ENCODE data around the gene ARFGEF3. TPM values are rescaled to one million over a fixed set of nuclear protein-coding genes. Genes with fewer than 3 reads are reported as not detected.

ARFGEF3 gene
- total RNA-seq, 1 experiment from 2014 or later = 7.8 TPM

DNA sequence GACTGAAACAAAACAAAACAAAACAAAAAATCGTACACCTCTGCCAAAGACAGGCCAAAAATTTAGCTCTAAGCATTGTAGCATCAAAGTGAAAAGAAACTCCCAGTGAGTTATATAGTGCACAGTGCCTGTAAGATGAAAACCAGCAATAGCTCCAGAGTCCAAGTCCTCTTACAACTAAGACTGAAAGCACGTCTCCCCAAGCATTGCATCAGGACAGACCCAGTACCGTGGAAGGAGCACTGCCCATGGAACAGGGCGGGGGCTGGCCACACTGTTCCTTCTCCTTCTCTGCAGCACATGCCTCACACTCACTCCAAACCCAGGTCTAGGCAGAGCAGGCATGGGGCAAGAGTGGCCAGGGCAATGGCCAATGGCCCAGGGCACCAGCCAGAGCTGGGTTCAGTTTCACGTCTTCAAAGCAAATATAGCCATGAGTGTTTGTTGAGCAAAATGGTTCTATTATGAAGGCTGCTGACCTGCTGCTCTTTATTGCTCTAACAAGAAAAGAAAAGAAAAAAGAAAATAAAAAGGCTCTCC is 128.8 kb downstream of the ARFGEF3 start:
- TF ChIP-seq EZH2 (IDR thresholded peaks at IDR 0.05; ENCODE audit: low read length, unreplicated experiment) (no peak), EZH2phosphoT487 (IDR thresholded peaks at IDR 0.05; ENCODE audit: borderline replicate concordance, low read length) (no peak)
- TF ChIP-seq, protein P1, sequence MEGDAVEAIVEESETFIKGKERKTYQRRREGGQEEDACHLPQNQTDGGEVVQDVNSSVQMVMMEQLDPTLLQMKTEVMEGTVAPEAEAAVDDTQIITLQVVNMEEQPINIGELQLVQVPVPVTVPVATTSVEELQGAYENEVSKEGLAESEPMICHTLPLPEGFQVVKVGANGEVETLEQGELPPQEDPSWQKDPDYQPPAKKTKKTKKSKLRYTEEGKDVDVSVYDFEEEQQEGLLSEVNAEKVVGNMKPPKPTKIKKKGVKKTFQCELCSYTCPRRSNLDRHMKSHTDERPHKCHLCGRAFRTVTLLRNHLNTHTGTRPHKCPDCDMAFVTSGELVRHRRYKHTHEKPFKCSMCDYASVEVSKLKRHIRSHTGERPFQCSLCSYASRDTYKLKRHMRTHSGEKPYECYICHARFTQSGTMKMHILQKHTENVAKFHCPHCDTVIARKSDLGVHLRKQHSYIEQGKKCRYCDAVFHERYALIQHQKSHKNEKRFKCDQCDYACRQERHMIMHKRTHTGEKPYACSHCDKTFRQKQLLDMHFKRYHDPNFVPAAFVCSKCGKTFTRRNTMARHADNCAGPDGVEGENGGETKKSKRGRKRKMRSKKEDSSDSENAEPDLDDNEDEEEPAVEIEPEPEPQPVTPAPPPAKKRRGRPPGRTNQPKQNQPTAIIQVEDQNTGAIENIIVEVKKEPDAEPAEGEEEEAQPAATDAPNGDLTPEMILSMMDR (conservative IDR thresholded peaks at IDR 0.05; ENCODE audit: low read depth, low read length) = no peak
- Histone ChIP-seq H3K9ac (ENCODE audit: low read length) (no peak overlapping the region), H3K79me2 (ENCODE audit: low read length) (no peaks in the 10 kb centered on the region), H3K9me2 (replicated peaks; ENCODE audit: low read length) (no peaks in the 10 kb centered on the region), H3K27me3 (ENCODE audit: low read length) (no peaks in the 10 kb centered on the region), H2AFZ (ENCODE audit: low read length) (no peak overlapping the region), H3K27ac (ENCODE audit: low read length) (no peak overlapping the region), H3K36me3 (ENCODE audit: low read depth, low read length) (no peaks in the 10 kb centered on the region; the same call in 1 of the 2 replicates), H3K4me1 (ENCODE audit: insufficient read depth, low read length) (peaks cover 11% of the 10 kb centered on the region), H3F3A (ENCODE audit: low read length, unreplicated experiment) (no peaks in the 10 kb centered on the region), H3K4me2 (ENCODE audit: low read length) (no peak overlapping the region), H4K20me1 (ENCODE audit: low read length) (no peaks in the 10 kb centered on the region), H3K4me3 (ENCODE audit: low read length) (no peak overlapping the region), H3K9me3 (ENCODE audit: low read length) (no peaks in the 10 kb centered on the region)
- POLR2A ChIA-PET (ENCODE audit: unreplicated experiment) = no interaction called here
- CTCF ChIA-PET = no interaction called here
- ATAC-seq (no peak), DNase-seq (no peak)
- no TSS peak for BruUV-seq (replicated peaks)
- intact Hi-C loops (cut with micrococcal nuclease) = loop anchor here (10.0 kb wide), 1 partner anchor 286 kb away; no protein-coding TSS in a partner anchor

GRCh38 chr6:138291036-138291848 is 129.5 kb downstream of the ARFGEF3 start:
- H3K79me2 ChIP-seq (ENCODE audit: low read length) = no peaks in the 10 kb centered on the region
- ChIA-PET POLR2A (ENCODE audit: unreplicated experiment) (no interaction called here), CTCF (no interaction called here)
- TF ChIP-seq EZH2 (IDR thresholded peaks at IDR 0.05; ENCODE audit: low read length, unreplicated experiment) (no peak), EZH2phosphoT487 (IDR thresholded peaks at IDR 0.05; ENCODE audit: borderline replicate concordance, low read length) (no peak)
- TF ChIP-seq, protein P1 (conservative IDR thresholded peaks at IDR 0.05; ENCODE audit: low read depth, low read length) = no peak
- H3K9me2 ChIP-seq (replicated peaks; ENCODE audit: low read length) = no peaks in the 10 kb centered on the region
- no peaks in the 10 kb centered on the region; the same call in 1 of the 2 replicates for H3K36me3 ChIP-seq (ENCODE audit: low read depth, low read length)
- H3K9ac ChIP-seq (ENCODE audit: low read length) = no peak overlapping the region
- H3K4me1 ChIP-seq (ENCODE audit: insufficient read depth, low read length) = peaks cover 11% of the 10 kb centered on the region
- no peak overlapping the region for H3K4me3 ChIP-seq (ENCODE audit: low read length)
- intact Hi-C loops (cut with micrococcal nuclease) = loop anchor here (10.0 kb wide), 1 partner anchor 286 kb away; no protein-coding TSS in a partner anchor
- no peaks in the 10 kb centered on the region for H3F3A ChIP-seq (ENCODE audit: low read length, unreplicated experiment)
- BruUV-seq (replicated peaks) = no TSS peak
- H2AFZ ChIP-seq (ENCODE audit: low read length) = no peak overlapping the region
- DNase-seq (no peak), ATAC-seq (no peak)
- no peak overlapping the region for H3K4me2 ChIP-seq (ENCODE audit: low read length)
- H4K20me1 ChIP-seq (ENCODE audit: low read length) = no peaks in the 10 kb centered on the region
- H3K27me3 ChIP-seq (ENCODE audit: low read length) = no peaks in the 10 kb centered on the region
- no peaks in the 10 kb centered on the region for H3K9me3 ChIP-seq (ENCODE audit: low read length)
- no peak overlapping the region for H3K27ac ChIP-seq (ENCODE audit: low read length)

DNA sequence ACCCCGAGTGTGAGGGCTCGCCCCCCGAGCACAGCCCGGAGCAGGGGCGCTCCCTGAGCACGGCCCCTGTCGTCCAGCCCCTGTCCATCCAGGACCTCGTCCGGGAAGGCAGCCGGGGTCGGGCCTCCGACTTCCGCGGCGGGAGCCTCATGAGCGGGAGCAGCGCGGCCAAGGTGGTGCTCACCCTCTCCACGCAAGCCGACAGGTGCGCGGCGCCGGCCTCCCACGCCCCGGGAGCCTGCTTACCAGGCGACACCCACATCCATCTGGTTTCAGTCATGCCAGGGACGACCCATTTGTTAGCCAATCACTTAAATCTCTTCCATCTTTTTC is 130.1 kb downstream of the ARFGEF3 start:
- no peaks in the 10 kb centered on the region for H3K9me3 ChIP-seq (ENCODE audit: low read length)
- H3K27ac ChIP-seq (ENCODE audit: low read length) = no peak overlapping the region
- no peak overlapping the region for H3K4me3 ChIP-seq (ENCODE audit: low read length)
- H3K4me2 ChIP-seq (ENCODE audit: low read length) = no peak overlapping the region
- CTCF ChIA-PET = no interaction called here
- no TSS peak for BruUV-seq (replicated peaks)
- no peaks in the 10 kb centered on the region; the same call in 1 of the 2 replicates for H3K36me3 ChIP-seq (ENCODE audit: low read depth, low read length)
- POLR2A ChIA-PET (ENCODE audit: unreplicated experiment) = no interaction called here
- no peak overlapping the region for H3K9ac ChIP-seq (ENCODE audit: low read length)
- ATAC-seq (no peak), DNase-seq (no peak)
- no peaks in the 10 kb centered on the region for H3K79me2 ChIP-seq (ENCODE audit: low read length)
- no peaks in the 10 kb centered on the region for H4K20me1 ChIP-seq (ENCODE audit: low read length)
- no peak overlapping the region for H2AFZ ChIP-seq (ENCODE audit: low read length)
- no peaks in the 10 kb centered on the region for H3K9me2 ChIP-seq (replicated peaks; ENCODE audit: low read length)
- TF ChIP-seq, protein P1 (conservative IDR thresholded peaks at IDR 0.05; ENCODE audit: low read depth, low read length) = no peak
- TF ChIP-seq EZH2 (IDR thresholded peaks at IDR 0.05; ENCODE audit: low read length, unreplicated experiment) (no peak), EZH2phosphoT487 (IDR thresholded peaks at IDR 0.05; ENCODE audit: borderline replicate concordance, low read length) (no peak)
- peaks cover 11% of the 10 kb centered on the region for H3K4me1 ChIP-seq (ENCODE audit: insufficient read depth, low read length)
- H3K27me3 ChIP-seq (ENCODE audit: low read length) = no peaks in the 10 kb centered on the region
- no peaks in the 10 kb centered on the region for H3F3A ChIP-seq (ENCODE audit: low read length, unreplicated experiment)
- intact Hi-C loops (cut with micrococcal nuclease) = loop anchor here (10.0 kb wide), 1 partner anchor 287 kb away; no protein-coding TSS in a partner anchor
